Ovary (tissue), 9 donors: ENCODE data around the gene ZNF823. TPM values are rescaled to one million over a fixed set of nuclear protein-coding genes. Genes with fewer than 3 reads are reported as not detected.

Experiments used
- DNase-seq, 5 donors: peaks; one replicate each; pipeline ENCODE4 v3.0.0-alpha.2; 2019 to 2020
- H3K27ac ChIP-seq, 2 donors: fragments of 200-600 bp; one replicate each; pipeline versions ENCODE4 v1.5.1 to v1.8.0; 2019 to 2022
- H3K27me3 ChIP-seq: fragments of 200-600 bp; one replicate; pipeline ENCODE4 v1.8.0; 2022
- H3K36me3 ChIP-seq: fragments of 200-600 bp; sonication (generic); one replicate; pipeline ENCODE4 v1.5.1; 2019
- H3K4me1 ChIP-seq: one replicate; pipeline ENCODE4 v1.8.1; 2013; ENCODE audit warnings: mild to moderate bottlenecking, moderate library complexity; ENCODE audit not compliant: insufficient read depth
- H3K4me3 ChIP-seq: fragments of 200-600 bp; sonication (generic); one replicate; pipeline ENCODE4 v1.5.1; 2017
- H3K9me3 ChIP-seq, 2 donors: fragments of 200-600 bp in 1 of 2; sonication (generic) in 1 of 2; one replicate each; pipeline versions ENCODE4 v1.5.1 to v1.8.1; 2013 to 2019; ENCODE audit warnings: mild to moderate bottlenecking in 1 of 2, moderate library complexity in 1 of 2
- EP300 ChIP-seq: sonication (generic); formaldehyde crosslinking; IDR thresholded peaks from one replicate; pipeline ENCODE4 v1.6.1; 2017; ENCODE audit warnings: antibody characterized with exemption
- POLR2A ChIP-seq: fragments of 450-650 bp; IDR thresholded peaks from one replicate; pipeline ENCODE4 v1.6.1; 2017; ENCODE audit warnings: antibody characterized with exemption, mild to moderate bottlenecking, moderate library complexity
- WGBS, 3 donors: extraction: QIAGEN DNeasy Blood & Tissue Kit in 1 of 3; methylation state at CpG; one replicate each; pipeline versions ENCODE4 v1.1.5 to v1.1.7; 2013 to 2017; 5-methylcytosine and 5-hydroxymethylcytosine counted together
- intact Hi-C, 4 donors: fragments of 100-400 bp; cut with DNase I; formaldehyde crosslinking; loops; one replicate each; pipeline versions ENCODE4 v1.11.0 to v1.15.1; 2022 to 2023
- polyA plus RNA-seq, 2 donors: library from polyadenylated mRNA; stranded (reverse); fragments of 200-250 nt in 1 of 2; fragments of 350-450 nt in 1 of 2; fragmentation: Illumina TruSeq in 1 of 2; extraction: RNeasy Lipid Tissue Mini Kit (QIAGEN cat#74804) in 1 of 2; gene quantifications; one replicate each; pipeline ENCODE4 v1.2.3, GENCODE V29; 2013 to 2014
- total RNA-seq, 7 donors: library from RNA; depleted of rRNA in 2 of 7; stranded (reverse); fragments of >200 nt in 2 of 7; fragmentation: NEBNext Ultra II Directional in 3 of 7; extraction: Animal tissue kit (Norgen Biotek cat#: 25700) in 3 of 7; gene quantifications; one replicate each; pipeline versions ENCODE4 v1.1.0 to v1.2.4, GENCODE V29; 2016 to 2023
- TF ChIP-seq, protein P1 (sequence below), 3 donors: fragments of 450-650 bp in 2 of 3; fragments of 200-600 bp in 1 of 3; IDR thresholded peaks; one replicate each; pipeline versions ENCODE4 v1.5.1 to v1.8.0; 2016 to 2022; ENCODE audit warnings: antibody characterized with exemption in 3 of 3, mild to moderate bottlenecking in 1 of 3
- donor health status: DM: no; HTN: no; CAD: no; lungs with moderate emphysema.
- donor health status: DM: no; HTN: no; CAD: no.
- donor health status: Bipolar disorder and iron deficiency.
- donor health status: DM: yes; HTN: yes; CAD: no.
- donor health status: DM: no; HTN: no; CAD: no.
- donor health status: DM: yes; HTN: yes; CAD: no.

ZNF823 gene
- total and polyA plus RNA-seq, 9 donors, result 3.8 to 12.1 (median 8.3) TPM

DNA sequence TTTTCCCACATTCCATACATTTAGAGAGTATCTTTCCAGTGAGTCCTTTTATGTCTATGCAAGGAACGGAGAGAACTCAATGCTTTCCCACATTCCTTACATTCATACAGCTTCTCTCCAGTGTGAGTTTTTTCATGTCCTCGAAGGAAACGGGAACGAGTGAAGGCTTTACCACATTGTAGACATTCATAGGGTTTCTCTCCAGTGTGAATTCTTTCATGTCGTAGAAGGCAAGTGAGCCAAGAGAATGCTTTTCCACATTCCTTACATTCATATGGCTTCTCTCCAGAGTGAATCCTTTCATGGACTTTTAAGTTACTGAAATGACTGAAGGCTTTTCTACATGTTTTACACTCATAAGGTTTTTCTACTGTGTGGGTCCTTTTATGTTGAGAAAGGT is 17.1 kb downstream of the ZNF823 start:
- no peak for DNase-seq
- H3K27ac ChIP-seq, result no peak overlapping the region
- intact Hi-C loops, result no loop called here

DNA sequence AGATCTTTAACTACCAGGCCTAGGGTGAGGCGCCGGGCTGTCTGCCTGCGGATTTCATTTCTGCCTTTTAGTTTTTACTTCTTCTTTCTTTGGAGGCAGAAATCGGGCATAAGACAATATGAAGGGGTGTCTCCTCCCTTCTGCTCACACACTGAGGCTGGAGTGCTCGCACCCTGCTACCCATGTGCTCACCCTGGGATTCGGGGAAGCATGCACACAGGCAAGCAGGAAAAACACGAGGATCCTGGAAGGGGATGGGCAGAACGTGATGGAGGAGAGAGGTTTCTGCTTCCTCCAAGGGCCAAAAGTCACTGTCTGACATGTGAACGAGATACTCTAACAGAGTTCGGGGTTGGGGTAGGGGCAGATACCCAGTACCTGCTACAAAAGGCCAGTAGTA is 28.4 kb downstream of the ZNF823 start:
- Histone ChIP-seq H3K27me3 (no peaks in the 10 kb centered on the region), H3K4me3 (no peak overlapping the region), H3K36me3 (no peaks in the 10 kb centered on the region), H3K9me3 (no peaks in the 10 kb centered on the region), H3K4me1 (no peaks in the 10 kb centered on the region), H3K27ac (no peak overlapping the region)
- intact Hi-C loops, result no loop called here
- 85 to 91% (median 86%) methylated on average over 10 of the region's 10 CpGs for WGBS, 3 donors
- TF ChIP-seq, protein P1, sequence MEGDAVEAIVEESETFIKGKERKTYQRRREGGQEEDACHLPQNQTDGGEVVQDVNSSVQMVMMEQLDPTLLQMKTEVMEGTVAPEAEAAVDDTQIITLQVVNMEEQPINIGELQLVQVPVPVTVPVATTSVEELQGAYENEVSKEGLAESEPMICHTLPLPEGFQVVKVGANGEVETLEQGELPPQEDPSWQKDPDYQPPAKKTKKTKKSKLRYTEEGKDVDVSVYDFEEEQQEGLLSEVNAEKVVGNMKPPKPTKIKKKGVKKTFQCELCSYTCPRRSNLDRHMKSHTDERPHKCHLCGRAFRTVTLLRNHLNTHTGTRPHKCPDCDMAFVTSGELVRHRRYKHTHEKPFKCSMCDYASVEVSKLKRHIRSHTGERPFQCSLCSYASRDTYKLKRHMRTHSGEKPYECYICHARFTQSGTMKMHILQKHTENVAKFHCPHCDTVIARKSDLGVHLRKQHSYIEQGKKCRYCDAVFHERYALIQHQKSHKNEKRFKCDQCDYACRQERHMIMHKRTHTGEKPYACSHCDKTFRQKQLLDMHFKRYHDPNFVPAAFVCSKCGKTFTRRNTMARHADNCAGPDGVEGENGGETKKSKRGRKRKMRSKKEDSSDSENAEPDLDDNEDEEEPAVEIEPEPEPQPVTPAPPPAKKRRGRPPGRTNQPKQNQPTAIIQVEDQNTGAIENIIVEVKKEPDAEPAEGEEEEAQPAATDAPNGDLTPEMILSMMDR (IDR thresholded peaks at IDR 0.05), result no peak
- TF ChIP-seq POLR2A (no peak), EP300 (no peak)
- DNase-seq, result no peak

More for the DNA sequence above, 17.1 kb downstream of the ZNF823 start:
- no peaks in the 10 kb centered on the region for H3K4me1 ChIP-seq
- H3K9me3 ChIP-seq, result peaks cover 0 to 14% of the 10 kb centered on the region in 2 donors
- H3K27me3 ChIP-seq, result no peaks in the 10 kb centered on the region
- 64 to 88% (median 84%) methylated on average over 5 of the region's 5 CpGs for WGBS, 3 donors
- no peak overlapping the region for H3K4me3 ChIP-seq
- H3K36me3 ChIP-seq, result peaks cover 2% of the 10 kb centered on the region
- TF ChIP-seq EP300, result no peak
- TF ChIP-seq, protein P1 (IDR thresholded peaks at IDR 0.05), result no peak

DNA sequence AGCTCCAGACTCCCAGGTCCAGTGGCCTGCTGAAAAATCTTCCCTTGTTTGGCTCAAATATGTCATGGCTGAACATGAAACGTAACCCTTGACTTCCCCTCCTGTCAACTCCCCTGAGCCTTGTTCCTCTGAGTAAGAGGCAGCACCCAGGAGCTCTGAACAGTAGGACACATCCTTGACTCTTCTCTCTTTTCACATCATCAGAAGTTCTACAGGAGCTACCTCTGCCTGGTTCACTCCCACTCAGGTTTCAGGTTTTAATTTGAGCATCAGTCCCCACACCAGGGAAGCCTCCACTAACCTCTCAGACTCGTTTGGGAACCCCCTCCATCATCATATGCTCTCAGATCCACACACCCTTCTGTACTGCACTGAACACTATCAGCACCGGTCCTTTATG is 30.3 kb downstream of the ZNF823 start:
- WGBS, 3 donors, result 56 to 65% (median 65%) methylated on average over 3 of the region's 3 CpGs
- Histone ChIP-seq H3K36me3 (no peaks in the 10 kb centered on the region), H3K4me3 (no peak overlapping the region), H3K9me3 (no peaks in the 10 kb centered on the region), H3K27me3 (no peaks in the 10 kb centered on the region), H3K4me1 (no peaks in the 10 kb centered on the region), H3K27ac (no peak overlapping the region)
- no peak for DNase-seq
- intact Hi-C loops, result no loop called here
- TF ChIP-seq POLR2A (no peak), EP300 (no peak)
- TF ChIP-seq, protein P1 (IDR thresholded peaks at IDR 0.05), result no peak

DNA sequence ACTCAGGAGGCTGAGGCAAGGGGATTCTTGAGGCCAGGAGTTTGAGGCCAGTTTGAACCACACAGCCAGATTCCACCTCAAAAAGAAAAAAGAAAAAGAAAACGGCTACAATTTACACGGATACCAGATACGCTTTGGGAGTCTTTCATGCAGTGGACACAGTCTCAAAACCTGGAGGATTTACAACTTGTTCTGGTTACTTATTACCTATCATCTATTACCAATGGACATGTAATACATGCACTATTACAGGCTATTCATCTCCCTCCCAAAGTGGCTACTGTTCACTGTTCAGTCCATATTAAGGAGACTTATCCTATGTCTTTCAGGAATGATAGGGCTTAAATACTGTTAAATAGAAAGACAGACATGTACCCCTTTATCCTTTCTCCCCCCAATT is 33.3 kb downstream of the ZNF823 start:
- no peak for DNase-seq
- intact Hi-C loops, result no loop called here
- H3K4me3 ChIP-seq, result no peak overlapping the region
- H3K9me3 ChIP-seq, result no peaks in the 10 kb centered on the region
- H3K27me3 ChIP-seq, result no peaks in the 10 kb centered on the region
- H3K36me3 ChIP-seq, result no peaks in the 10 kb centered on the region
- 76 to 82% (median 78%) methylated on average over 3 of the region's 3 CpGs for WGBS, 3 donors
- H3K4me1 ChIP-seq, result no peaks in the 10 kb centered on the region
- no peak overlapping the region for H3K27ac ChIP-seq
- TF ChIP-seq EP300, result no peak
- TF ChIP-seq, protein P1 (IDR thresholded peaks at IDR 0.05), result no peak
- TF ChIP-seq POLR2A, result no peak

DNA sequence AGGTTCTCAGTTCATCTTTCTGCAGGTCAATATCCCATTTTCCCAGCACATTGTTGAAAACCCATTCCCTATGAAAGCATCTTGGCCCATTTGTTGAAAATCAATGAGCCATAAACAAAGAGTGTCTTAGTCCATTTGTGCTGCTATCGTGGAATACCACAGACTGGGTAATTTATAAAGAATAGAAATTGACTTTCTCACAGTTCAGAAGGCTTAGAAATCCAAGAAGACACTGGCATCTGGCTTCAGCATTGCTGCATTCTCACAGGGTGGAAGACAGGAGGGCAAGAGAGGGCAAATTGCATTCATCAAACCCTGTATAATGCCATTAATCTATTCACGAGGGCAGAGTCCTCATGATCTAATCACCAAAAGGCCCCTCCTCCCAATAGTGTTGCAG is 34.1 kb downstream of the ZNF823 start:
- Histone ChIP-seq H3K4me3 (no peak overlapping the region), H3K36me3 (no peaks in the 10 kb centered on the region), H3K27ac (no peak overlapping the region), H3K4me1 (no peaks in the 10 kb centered on the region), H3K9me3 (no peaks in the 10 kb centered on the region), H3K27me3 (no peaks in the 10 kb centered on the region)
- WGBS, 3 donors, result 48 to 65% (median 60%) methylated on average over 2 of the region's 2 CpGs
- DNase-seq, result no peak
- intact Hi-C loops, result no loop called here
- TF ChIP-seq EP300 (no peak), POLR2A (no peak)
- TF ChIP-seq, protein P1 (IDR thresholded peaks at IDR 0.05), result no peak
